B cell (primary cell): ENCODE measurements around the gene KCNK1. TPM values are rescaled to one million over a fixed set of nuclear protein-coding genes. Genes with fewer than 3 reads are reported as not detected.

Experiments
- ATAC-seq: fragments of 200-7000 bp; cut with Tn5 transposase; one replicate; pipeline ENCODE4 v1.10.0; 2021; ENCODE audit warnings: low read depth, mild to moderate bottlenecking, moderate number of reproducible peaks, moderate library complexity
- CTCF ChIA-PET: fragments of 350-600 bp; sonication (Branson Sonifier 250); formaldehyde crosslinking; loops from one replicate; lab custom pipeline; 2021; ENCODE audit warnings: antibody characterized with exemption, inconsistent platforms; lab: Charles Lee
- POLR2A ChIA-PET: fragments of 350-600 bp; sonication (Branson Sonifier 250); formaldehyde crosslinking; loops from one replicate; lab custom pipeline; 2021; ENCODE audit warnings: antibody characterized with exemption; lab: Charles Lee
- DNase-seq: peaks from one replicate; pipeline ENCODE4 v3.0.0; 2013
- H2AFZ ChIP-seq: 2 replicates; pipeline ENCODE4 v1.6.1; 2012; ENCODE audit warnings: mild to moderate bottlenecking, low read depth, low read length; ENCODE audit not compliant: insufficient read depth, poor library complexity, severe bottlenecking
- H3K27ac ChIP-seq, 2 donors: 1 replicate in 1 of 2; 2 replicates in 1 of 2; pipeline ENCODE4 v1.5.1; 2012 to 2013; ENCODE audit warnings: low read length in 2 of 2, mild to moderate bottlenecking in 2 of 2, moderate library complexity in 1 of 2
- H3K27me3 ChIP-seq, 4 experiments: fragments of 200-600 bp in 1 of 4; sonication (generic) in 1 of 4; replicated peaks in 1 of 4; 1 replicate in 2 of 4; 2 replicates in 2 of 4; pipeline versions ENCODE4 v1.6.1 to v1.7.0; 2013 to 2016; ENCODE audit warnings: low read length in 3 of 4, mild to moderate bottlenecking in 2 of 4, mixed read lengths in 1 of 4, moderate library complexity in 1 of 4; ENCODE audit not compliant: insufficient read depth in 4 of 4, control insufficient read depth in 3 of 4; ENCODE audit errors: control extremely low read depth in 1 of 4
- H3K36me3 ChIP-seq, 2 experiments: replicated peaks in 1 of 2; 1 replicate in 1 of 2; 2 replicates in 1 of 2; pipeline versions ENCODE4 v1.6.1 to v1.7.1; 2013; ENCODE audit warnings: low read length in 1 of 2; ENCODE audit not compliant: insufficient read depth in 2 of 2, control insufficient read depth in 1 of 2; ENCODE audit errors: control extremely low read depth in 1 of 2, extremely low read depth in 1 of 2
- H3K4me1 ChIP-seq, 2 donors: fragments of 200-600 bp in 1 of 2; sonication (generic) in 1 of 2; 1 replicate in 1 of 2; 2 replicates in 1 of 2; pipeline versions ENCODE4 v1.5.1 to v1.6.1; 2013 to 2017; ENCODE audit warnings: low read length in 2 of 2; ENCODE audit not compliant: control insufficient read depth in 2 of 2, insufficient read depth in 2 of 2
- H3K4me2 ChIP-seq: replicated peaks from 2 replicates; pipeline ENCODE3; 2012; ENCODE audit warnings: mild to moderate bottlenecking, low read depth, low read length; ENCODE audit not compliant: poor library complexity, severe bottlenecking
- H3K4me3 ChIP-seq, 5 experiments: fragments of 200-600 bp in 1 of 5; sonication (generic) in 1 of 5; 1 replicate in 3 of 5; 2 replicates in 2 of 5; pipeline versions ENCODE4 v1.5.1 to v1.7.0; 2011 to 2016; ENCODE audit warnings: low read length in 4 of 5, mild to moderate bottlenecking in 4 of 5, low read depth in 2 of 5, control low read depth in 1 of 5, moderate library complexity in 1 of 5; ENCODE audit not compliant: insufficient read depth in 1 of 5; ENCODE audit errors: control extremely low read depth in 1 of 5, extremely low read depth in 1 of 5
- H3K79me2 ChIP-seq: fragments of 200-600 bp; sonication (generic); one replicate; pipeline ENCODE4 v1.6.0; 2016; ENCODE audit warnings: low read length; ENCODE audit not compliant: control insufficient read depth, insufficient read depth
- H3K9ac ChIP-seq: fragments of 200-600 bp; sonication (generic); 2 replicates; pipeline ENCODE4 v1.6.1; 2017; ENCODE audit warnings: mild to moderate bottlenecking, low read length, moderate library complexity
- H3K9me3 ChIP-seq, 3 donors: one replicate each; pipeline versions ENCODE4 v1.6.1 to v1.7.1; 2013; ENCODE audit warnings: low read length in 2 of 3; ENCODE audit not compliant: control insufficient read depth in 2 of 3, insufficient read depth in 1 of 3; ENCODE audit errors: control extremely low read depth in 1 of 3
- H4K20me1 ChIP-seq: 2 replicates; pipeline ENCODE4 v1.6.0; 2012; ENCODE audit warnings: mild to moderate bottlenecking, low read length; ENCODE audit not compliant: insufficient read depth, control insufficient read depth, poor library complexity, severe bottlenecking
- H3K27ac Mint-ChIP-seq: one replicate; pipeline ENCODE4 v1.8.0; 2021; ENCODE audit warnings: mixed read lengths
- H3K27me3 Mint-ChIP-seq: one replicate; pipeline ENCODE4 v1.8.0; 2021; ENCODE audit warnings: mixed read lengths
- H3K4me1 Mint-ChIP-seq: one replicate; pipeline ENCODE4 v1.8.0; 2021; ENCODE audit warnings: mixed read lengths
- H3K4me3 Mint-ChIP-seq: one replicate; pipeline ENCODE4 v1.8.0; 2021; ENCODE audit warnings: mixed read lengths
- H3K9me3 Mint-ChIP-seq: one replicate; pipeline ENCODE4 v1.8.0; 2022; ENCODE audit warnings: mixed read lengths; ENCODE audit not compliant: insufficient read depth
- EZH2 ChIP-seq: IDR thresholded peaks from 2 replicates; pipeline ENCODE4 v1.6.1; 2012; ENCODE audit warnings: borderline replicate concordance, low read depth, mild to moderate bottlenecking, moderate library complexity, low read length; ENCODE audit not compliant: insufficient read depth, poor library complexity, severe bottlenecking
- WGBS: methylation state at CpG from one replicate; pipeline ENCODE4 v1.1.5; 2013; ENCODE audit warnings: missing lambda C conversion rate; ENCODE audit not compliant: insufficient coverage; 5-methylcytosine and 5-hydroxymethylcytosine counted together
- intact Hi-C: fragments of 100-400 bp; cut with micrococcal nuclease; formaldehyde crosslinking; loops from one replicate; pipeline ENCODE4 v1.10.0; 2022
- polyA plus RNA-seq: library from polyadenylated mRNA; depleted of rRNA; stranded (reverse); fragments of >200 nt; gene quantifications from 2 replicates; pipeline ENCODE4 v1.2.3, GENCODE V29; 2012
- total RNA-seq, 2 donors: library from RNA; stranded (reverse); fragments of 120-200 nt in 1 of 2; gene quantifications; 1 replicate in 1 of 2; 2 replicates in 1 of 2; pipeline versions ENCODE4 v1.2.3 to v1.2.4, GENCODE V29; 2013 to 2022
- TF ChIP-seq, protein P1 (sequence below): fragments of 200-600 bp; IDR thresholded peaks from one replicate; pipeline ENCODE4 v1.8.0; 2022; ENCODE audit warnings: antibody characterized with exemption, mild to moderate bottlenecking

Gene KCNK1
- total and polyA plus RNA-seq, 2 donors (not counting 1 experiment from before 2014, with no cell fraction given) = not detected

DNA sequence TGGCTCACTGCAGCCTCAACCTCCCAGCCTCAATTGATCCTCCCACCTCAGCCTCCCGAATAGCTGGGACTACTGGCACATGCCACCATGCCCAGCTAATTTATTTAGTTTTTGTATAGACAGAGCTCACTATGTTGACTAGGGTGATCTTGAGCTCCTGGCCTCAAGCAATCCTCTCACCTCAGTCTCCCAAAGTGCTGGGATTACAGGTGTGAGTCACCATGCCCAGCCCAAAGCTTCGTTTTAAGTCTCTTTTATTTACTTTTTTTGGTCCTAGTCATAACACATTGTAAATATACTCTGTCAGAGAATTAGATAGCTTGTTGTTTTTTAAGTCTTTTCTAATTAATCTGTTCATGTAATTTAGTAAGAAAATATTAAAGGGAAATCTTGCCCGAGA is 42.8 kb downstream of the KCNK1 start:
- Mint-ChIP-seq H3K4me3 (no peak overlapping the region), H3K9me3 (no peaks in the 10 kb centered on the region), H3K27ac (no peak overlapping the region), H3K27me3 (no peaks in the 10 kb centered on the region), H3K4me1 (no peaks in the 10 kb centered on the region)
- H3K9me3 ChIP-seq = no peaks in the 10 kb centered on the region
- H3K4me2 ChIP-seq = no peak overlapping the region
- no CpG with 5 or more reads among the region's 3 CpGs for WGBS
- ChIA-PET CTCF (no interaction called here), POLR2A (no interaction called here)
- no peak for DNase-seq
- H3K27ac ChIP-seq = no peak overlapping the region
- TF ChIP-seq, protein P1, sequence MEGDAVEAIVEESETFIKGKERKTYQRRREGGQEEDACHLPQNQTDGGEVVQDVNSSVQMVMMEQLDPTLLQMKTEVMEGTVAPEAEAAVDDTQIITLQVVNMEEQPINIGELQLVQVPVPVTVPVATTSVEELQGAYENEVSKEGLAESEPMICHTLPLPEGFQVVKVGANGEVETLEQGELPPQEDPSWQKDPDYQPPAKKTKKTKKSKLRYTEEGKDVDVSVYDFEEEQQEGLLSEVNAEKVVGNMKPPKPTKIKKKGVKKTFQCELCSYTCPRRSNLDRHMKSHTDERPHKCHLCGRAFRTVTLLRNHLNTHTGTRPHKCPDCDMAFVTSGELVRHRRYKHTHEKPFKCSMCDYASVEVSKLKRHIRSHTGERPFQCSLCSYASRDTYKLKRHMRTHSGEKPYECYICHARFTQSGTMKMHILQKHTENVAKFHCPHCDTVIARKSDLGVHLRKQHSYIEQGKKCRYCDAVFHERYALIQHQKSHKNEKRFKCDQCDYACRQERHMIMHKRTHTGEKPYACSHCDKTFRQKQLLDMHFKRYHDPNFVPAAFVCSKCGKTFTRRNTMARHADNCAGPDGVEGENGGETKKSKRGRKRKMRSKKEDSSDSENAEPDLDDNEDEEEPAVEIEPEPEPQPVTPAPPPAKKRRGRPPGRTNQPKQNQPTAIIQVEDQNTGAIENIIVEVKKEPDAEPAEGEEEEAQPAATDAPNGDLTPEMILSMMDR = no peak
- TF ChIP-seq EZH2 = no peak
- intact Hi-C loops = no loop called here
- H4K20me1 ChIP-seq = no peaks in the 10 kb centered on the region
- H3K27me3 ChIP-seq = no peaks in the 10 kb centered on the region
- H3K4me1 ChIP-seq = no peaks in the 10 kb centered on the region
- H3K4me3 ChIP-seq = no peak overlapping the region
- no peak overlapping the region for H3K9ac ChIP-seq
- no peak for ATAC-seq
- H3K36me3 ChIP-seq = no peaks in the 10 kb centered on the region
- no peaks in the 10 kb centered on the region for H3K79me2 ChIP-seq
- H2AFZ ChIP-seq = no peak overlapping the region

DNA sequence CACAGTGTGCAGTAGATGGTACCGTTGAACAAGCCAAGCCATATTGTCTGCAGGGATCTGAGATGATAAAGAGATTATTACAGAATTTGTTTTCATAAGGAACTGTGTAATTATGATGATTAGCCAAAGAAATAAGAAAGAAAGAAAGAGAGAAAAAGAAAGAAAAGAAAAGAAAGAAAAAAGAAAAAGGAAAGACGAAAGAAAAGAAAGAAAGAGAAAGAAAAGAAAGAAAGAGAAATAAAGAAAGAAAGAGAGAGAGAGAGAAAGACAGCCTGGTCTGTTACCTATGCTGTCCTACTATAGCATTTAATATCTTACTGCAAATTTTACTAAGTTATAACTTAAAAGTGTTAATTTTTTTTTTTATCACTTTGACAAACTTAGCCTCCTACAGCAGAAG is 43.6 kb downstream of the KCNK1 start:
- Histone ChIP-seq H3K27ac (no peak overlapping the region), H3K4me3 (no peak overlapping the region), H3K27me3 (no peaks in the 10 kb centered on the region), H3K79me2 (no peaks in the 10 kb centered on the region), H4K20me1 (no peaks in the 10 kb centered on the region), H3K4me2 (no peak overlapping the region), H3K9ac (no peak overlapping the region), H3K9me3 (no peaks in the 10 kb centered on the region), H3K36me3 (no peaks in the 10 kb centered on the region), H2AFZ (no peak overlapping the region), H3K4me1 (no peaks in the 10 kb centered on the region)
- no peak for TF ChIP-seq EZH2
- TF ChIP-seq, protein P1 = no peak
- Mint-ChIP-seq H3K27me3 (no peaks in the 10 kb centered on the region), H3K4me3 (no peak overlapping the region), H3K4me1 (no peaks in the 10 kb centered on the region), H3K9me3 (no peaks in the 10 kb centered on the region), H3K27ac (no peak overlapping the region)
- WGBS = no CpG with 5 or more reads among the region's 2 CpGs
- ChIA-PET POLR2A (no interaction called here), CTCF (no interaction called here)
- intact Hi-C loops = no loop called here
- no peak for DNase-seq
- ATAC-seq = no peak
